HepG2 (cell line): ENCODE data around the gene C1QB.

Experiments used
- BHLHE40 ChIP-seq: IDR thresholded peaks from 2 replicates; pipeline ENCODE4 v1.6.1; 2011; ENCODE audit warnings: low read length, improper control_type of control experiment
- CTCF ChIP-seq: sonication (generic); formaldehyde crosslinking; IDR thresholded peaks from 2 replicates; pipeline ENCODE4 v1.5.0; 2020; ENCODE audit warnings: mild to moderate bottlenecking, missing genetic modification reagents, moderate library complexity
- FOXM1 ChIP-seq: sonication (generic); formaldehyde crosslinking; IDR thresholded peaks from 2 replicates; pipeline ENCODE4 v1.5.0; 2020; ENCODE audit warnings: missing genetic modification reagents
- FOXP1 ChIP-seq, 2 experiments: fragments of 450-650 bp in 1 of 2; IDR thresholded peaks; 2 replicates each; pipeline ENCODE4 v1.6.1; 2017 to 2018; ENCODE audit warnings: antibody characterized with exemption in 1 of 2
- HDAC2 ChIP-seq: sonication (generic); formaldehyde crosslinking; IDR thresholded peaks from 2 replicates; pipeline ENCODE4 v1.4.0; 2020; ENCODE audit warnings: missing genetic modification reagents
- HOXD1 ChIP-seq: sonication (generic); formaldehyde crosslinking; IDR thresholded peaks from 2 replicates; pipeline ENCODE4 v1.5.0; 2020; ENCODE audit warnings: missing genetic modification reagents
- PHF21A ChIP-seq: sonication (generic); formaldehyde crosslinking; IDR thresholded peaks from 2 replicates; pipeline ENCODE4 v1.5.0; 2020; ENCODE audit warnings: mild to moderate bottlenecking, missing genetic modification reagents
- TAF1 ChIP-seq: sonication (generic); formaldehyde crosslinking; IDR thresholded peaks from 2 replicates; pipeline ENCODE4 v1.4.0; 2020; ENCODE audit warnings: missing genetic modification reagents
- TCF12 ChIP-seq, 2 experiments: fragments of 450-650 bp in 1 of 2; sonication (generic) in 1 of 2; formaldehyde crosslinking in 1 of 2; IDR thresholded peaks; 2 replicates each; pipeline versions ENCODE4 v1.6.1 to v1.8.0; 2017 to 2022; ENCODE audit warnings: antibody characterized with exemption in 1 of 2, mild to moderate bottlenecking in 1 of 2, missing genetic modification reagents in 1 of 2, moderate library complexity in 1 of 2
- ZKSCAN1 ChIP-seq: fragments of 150-350 bp; IDR thresholded peaks from 2 replicates; pipeline ENCODE4 v1.6.1; 2014; ENCODE audit warnings: low read length
- ZNF20 ChIP-seq: sonication (generic); formaldehyde crosslinking; IDR thresholded peaks from 2 replicates; pipeline ENCODE4 v1.4.0; 2020; ENCODE audit warnings: mild to moderate bottlenecking, moderate library complexity, missing genetic modification reagents
- ZNF567 ChIP-seq: sonication (generic); formaldehyde crosslinking; IDR thresholded peaks from 2 replicates; pipeline ENCODE4 v1.8.1; 2023; ENCODE audit warnings: mild to moderate bottlenecking, missing genetic modification reagents, borderline replicate concordance
- ZNF589 ChIP-seq: sonication (generic); formaldehyde crosslinking; conservative IDR thresholded peaks from 2 replicates; pipeline ENCODE4 v1.8.0; 2022; ENCODE audit warnings: mild to moderate bottlenecking, moderate library complexity, missing genetic modification reagents

GRCh38 chr1:22709227-22709626, 56.2 kb downstream of the C1QB start:
- TF ChIP-seq FOXP1 (IDR thresholded peaks at IDR 0.05): no peak
- no peak for TF ChIP-seq FOXP1 (CRISPR knock-in tag; IDR thresholded peaks at IDR 0.05)
- no peak for TF ChIP-seq HOXD1
- no peak for TF ChIP-seq ZNF567 (CRISPR knock-in tag)
- no peak for TF ChIP-seq TAF1 (CRISPR knock-in tag)
- peak; percentile 17; the same call in 1 of the 2 replicates for TF ChIP-seq CTCF
- no peak for TF ChIP-seq BHLHE40
- TF ChIP-seq ZNF589 (CRISPR knock-in tag): no peak
- TF ChIP-seq FOXM1 (CRISPR knock-in tag): no peak
- no peak for TF ChIP-seq HDAC2
- TF ChIP-seq ZKSCAN1: no peak
- no peak for TF ChIP-seq ZNF20
- no peak for TF ChIP-seq TCF12 (IDR thresholded peaks at IDR 0.05)
- TF ChIP-seq TCF12 (CRISPR knock-in tag; IDR thresholded peaks at IDR 0.05): no peak
- no peak for TF ChIP-seq PHF21A
